HG02981 (cell line): ENCODE results near the gene RAB6C.
"Not testable (repeated sequence)": the region's sequence is repeated elsewhere in the genome, so short reads cannot be mapped to it uniquely, and the experiment has no call there.

Source experiments
- ATAC-seq: cut with Tn5 transposase; IDR thresholded peaks from one replicate; pipeline ENCODE4 v1.9.1; 2021; ENCODE audit warnings: mild to moderate bottlenecking, moderate library complexity; ENCODE audit not compliant: unreplicated experiment

The RAB6C gene

DNA sequence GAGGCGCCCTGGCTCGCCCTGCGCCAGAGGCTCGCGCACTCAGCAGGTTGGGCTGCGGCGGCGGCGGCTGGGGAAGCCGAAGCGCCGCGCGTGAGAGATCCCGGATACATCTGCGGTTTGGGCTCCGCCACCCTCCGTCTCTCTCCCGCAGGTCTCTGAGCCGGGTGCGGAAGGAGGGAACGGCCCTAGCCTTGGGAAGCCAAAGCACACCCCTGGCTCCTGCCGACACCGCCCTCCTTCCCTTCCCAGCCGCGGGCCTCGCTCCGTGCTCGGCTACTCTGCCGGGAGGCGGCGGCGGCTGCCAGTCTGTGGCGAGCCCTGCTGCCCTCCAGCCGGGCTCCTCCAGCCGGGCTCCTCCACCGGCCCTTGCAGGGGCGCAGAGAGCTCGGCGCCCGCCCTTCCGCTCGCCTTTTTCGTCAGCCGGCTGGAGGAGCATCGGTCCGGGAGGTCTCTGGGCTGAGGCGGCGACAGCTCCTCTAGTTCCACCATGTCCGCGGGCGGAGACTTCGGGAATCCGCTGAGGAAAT, at the start of gene RAB6C:
TSS of gene RAB6C (plus strand) at position 38 of the 527 bp plus-strand sequence. CDS start at position 488, 450 bp downstream.
- ATAC-seq = not testable (repeated sequence)

DNA sequence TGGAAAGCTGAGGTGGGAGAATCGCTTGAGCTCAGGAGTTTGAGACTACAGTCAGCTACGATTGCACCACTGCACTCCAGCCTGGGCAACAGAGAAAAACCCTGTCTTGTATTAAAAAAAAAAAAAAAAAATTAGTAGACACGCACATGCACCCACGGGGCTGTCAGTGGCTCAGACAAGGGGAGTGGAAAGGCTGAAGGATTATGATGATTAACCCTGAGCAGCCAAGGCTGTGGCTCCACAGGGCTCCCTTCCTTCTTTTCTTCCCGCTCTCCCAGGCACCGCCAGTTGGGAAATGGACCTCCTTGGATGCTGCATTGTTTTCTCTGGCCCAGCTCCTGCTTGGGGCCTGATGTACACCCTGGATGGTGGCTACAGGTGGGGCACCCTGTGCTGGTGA, 49.0 kb upstream of the RAB6C start:
- no peak for ATAC-seq

DNA sequence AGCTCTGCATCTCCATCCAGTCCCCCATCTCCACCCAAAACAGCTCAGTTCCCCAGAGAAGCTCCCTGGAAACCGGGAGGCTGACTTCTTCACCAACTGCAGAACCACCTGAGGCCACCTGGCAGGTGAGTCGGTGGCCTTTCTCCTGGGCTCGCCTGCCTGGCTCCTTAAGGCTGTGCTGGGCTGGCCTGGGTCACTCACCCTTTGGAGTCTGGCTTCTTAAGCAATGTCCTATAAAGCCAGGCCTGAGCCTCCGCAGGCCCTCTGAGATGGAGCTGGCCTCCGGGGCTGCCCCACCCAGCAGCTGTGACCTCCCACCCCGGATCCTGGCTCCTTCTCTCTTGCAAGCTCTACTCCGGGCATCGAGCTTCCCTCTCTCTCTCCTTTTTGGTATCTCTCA, 46.1 kb upstream of the RAB6C start:
- not testable (repeated sequence) for ATAC-seq

DNA sequence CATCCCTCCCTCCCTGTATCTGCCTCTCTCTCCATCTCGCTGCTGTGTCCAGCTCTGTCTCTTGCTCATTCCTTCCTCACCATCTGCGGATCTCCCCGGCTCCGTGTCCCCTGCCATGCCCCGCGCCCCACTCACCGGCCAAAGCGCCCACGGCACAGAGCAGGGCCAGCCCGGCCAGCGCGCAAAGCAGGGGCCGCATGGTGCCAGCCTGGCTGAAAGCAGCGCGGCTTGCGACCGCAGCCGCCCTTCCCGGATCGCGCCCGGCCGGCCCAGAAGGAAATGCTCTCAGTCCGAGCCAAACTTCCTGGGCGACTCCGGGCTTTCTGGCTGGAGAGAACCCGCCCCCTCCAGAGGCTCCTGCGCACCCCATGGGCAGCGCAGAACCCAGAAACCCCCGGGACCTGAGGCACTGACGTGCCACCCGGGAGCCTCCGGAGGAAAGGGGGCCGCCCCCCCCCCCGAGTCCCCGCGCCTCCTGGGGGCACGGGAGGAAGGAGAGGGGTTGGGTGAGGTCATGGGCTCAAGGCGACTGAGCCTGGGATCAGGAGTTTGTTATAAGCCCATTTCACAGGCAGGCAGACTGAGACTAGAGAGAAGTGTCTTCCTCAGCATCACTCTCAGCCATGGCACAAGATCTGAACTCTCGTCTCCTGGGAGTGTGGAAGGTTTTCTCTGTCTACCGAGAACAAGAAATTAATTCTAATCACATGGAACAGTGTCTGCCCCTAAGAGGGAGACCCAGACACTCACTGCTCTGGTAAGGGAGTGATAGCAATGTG, 45.2 kb upstream of the RAB6C start:
- ATAC-seq = no peak

DNA sequence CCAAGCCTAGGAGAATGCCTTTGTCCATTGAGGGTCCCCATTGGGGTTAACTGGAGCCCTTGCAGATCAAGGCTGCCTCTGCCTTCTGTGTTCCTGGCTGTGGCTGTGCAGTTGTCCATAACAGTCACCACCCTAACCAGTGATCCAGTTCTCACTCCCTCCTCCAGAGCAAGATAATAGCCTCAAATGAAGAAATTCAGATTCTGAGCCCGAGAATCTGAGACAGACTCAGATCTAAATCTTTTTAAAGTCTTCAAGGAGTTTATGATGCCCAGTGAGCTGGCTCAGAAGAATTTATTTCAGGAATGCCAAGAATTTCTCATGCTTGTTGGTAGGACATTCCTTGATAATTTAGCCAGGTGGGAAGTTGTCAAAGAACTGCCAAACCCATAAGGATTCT, 44.3 kb upstream of the RAB6C start:
- ATAC-seq = no peak

DNA sequence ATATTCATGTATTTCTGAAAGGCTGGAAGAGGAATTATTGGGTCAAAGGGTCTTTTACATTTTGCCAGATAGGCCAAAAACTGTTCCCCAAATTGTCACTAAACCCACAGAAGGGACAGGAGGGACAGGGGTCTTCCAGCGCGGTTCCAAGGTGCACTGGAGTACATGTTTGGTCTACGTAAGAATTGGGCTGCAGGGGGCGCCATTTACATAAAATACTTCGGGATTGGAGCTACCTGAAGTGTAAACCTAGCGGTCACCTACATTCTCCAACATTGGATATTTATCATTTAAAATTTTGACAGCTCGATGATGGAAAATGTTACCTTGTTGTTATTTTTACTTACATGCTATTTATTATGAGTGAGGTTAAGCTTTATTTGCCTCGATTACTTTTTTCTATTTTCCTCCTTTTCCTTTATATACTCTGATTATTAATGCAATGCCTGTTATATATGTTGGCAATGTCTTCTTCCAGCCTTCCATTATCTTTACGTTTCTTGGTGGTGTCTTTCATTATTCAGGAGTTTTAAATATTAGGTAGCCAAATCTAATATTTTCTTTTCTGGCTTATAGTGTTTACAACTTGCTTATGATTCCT, 43.0 kb upstream of the RAB6C start:
- ATAC-seq = peak; percentile 47

DNA sequence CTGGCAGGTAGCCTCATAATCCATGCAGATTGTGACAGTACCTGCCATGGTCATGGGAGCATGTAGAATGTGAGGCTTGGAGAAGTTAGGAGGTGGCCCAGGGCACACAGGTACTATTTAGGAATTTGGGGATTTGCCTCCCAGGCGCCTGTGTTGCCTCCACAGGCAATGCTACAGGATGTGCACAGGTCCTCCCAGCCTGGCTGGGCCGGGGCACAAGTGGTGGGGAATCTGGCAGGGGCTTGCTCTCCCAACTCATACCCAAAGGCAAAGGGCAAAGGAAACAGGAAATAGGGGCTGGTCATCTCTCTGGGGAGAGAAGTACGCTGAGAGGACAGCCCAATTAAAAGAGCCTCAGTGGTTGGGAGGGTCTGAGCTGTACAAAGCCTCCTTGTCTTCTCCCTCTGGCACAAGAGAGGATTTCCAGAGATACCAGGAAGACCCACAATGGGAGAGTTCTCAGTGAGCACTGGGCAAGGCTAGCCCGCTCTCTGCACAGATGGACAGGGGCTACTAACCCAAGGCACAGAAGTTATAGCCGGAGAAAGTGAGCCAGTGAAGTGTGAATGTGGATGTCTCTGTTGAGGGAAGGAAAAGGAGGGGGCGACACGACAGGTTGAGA, 40.5 kb upstream of the RAB6C start:
- not testable (repeated sequence) for ATAC-seq

DNA sequence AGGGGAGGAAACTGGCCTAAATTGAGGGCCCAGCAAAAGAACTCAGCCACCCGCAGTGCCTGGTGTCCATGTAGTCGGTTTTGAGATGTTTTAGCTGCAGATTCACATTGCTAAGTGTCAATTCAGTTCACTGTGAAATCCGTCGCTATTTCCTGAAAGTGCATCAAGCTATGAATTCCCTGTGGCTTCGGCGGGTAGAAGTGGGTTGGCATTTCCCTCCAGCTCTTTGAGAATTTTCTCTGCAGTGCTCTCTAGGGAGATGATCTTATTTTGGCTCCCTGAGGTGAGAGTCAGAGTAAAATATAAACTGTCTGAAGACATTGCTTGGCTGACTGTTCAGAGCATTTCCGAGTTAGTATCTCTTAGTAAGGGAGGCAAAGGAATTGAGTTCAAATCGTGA, 36.0 kb upstream of the RAB6C start:
- not testable (repeated sequence) for ATAC-seq

DNA sequence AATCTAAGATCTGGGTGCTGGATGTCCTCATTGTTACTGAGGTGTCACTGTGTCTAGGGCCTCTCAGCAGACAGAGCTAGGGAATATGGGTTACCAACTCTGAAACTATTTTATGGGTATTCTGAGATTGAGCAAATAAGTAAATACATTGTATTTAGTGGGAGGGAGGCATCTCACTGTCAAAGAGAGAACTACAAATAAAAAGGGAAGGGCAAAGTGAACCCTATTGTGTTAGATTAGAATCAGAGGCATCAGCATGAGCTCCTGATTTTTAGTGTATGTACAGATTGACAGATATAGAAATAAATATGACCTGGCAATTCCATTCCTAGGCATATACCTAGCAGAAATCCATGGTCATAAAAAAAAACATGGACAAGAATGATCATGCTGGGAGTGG, 33.9 kb upstream of the RAB6C start:
- no peak for ATAC-seq

DNA sequence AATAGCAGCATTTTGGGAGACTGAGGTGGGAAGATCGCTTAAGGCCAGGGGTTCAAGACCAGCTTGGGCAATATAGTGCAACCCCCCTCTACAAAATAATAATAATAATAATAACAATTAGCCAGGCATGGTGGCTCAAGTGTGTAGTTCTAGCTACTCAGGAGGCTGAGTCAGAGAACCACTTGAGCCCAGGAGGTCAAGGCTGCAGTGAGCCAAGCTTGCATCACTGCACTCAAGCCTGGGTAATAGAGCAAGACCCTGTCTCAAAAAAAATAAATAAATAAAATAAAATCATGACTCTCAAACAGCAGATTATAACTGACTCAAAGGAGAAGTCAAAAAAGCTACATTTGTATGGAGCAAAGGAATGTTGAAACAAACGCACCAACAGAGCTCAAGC, 31.8 kb upstream of the RAB6C start:
- not testable (repeated sequence) for ATAC-seq

DNA sequence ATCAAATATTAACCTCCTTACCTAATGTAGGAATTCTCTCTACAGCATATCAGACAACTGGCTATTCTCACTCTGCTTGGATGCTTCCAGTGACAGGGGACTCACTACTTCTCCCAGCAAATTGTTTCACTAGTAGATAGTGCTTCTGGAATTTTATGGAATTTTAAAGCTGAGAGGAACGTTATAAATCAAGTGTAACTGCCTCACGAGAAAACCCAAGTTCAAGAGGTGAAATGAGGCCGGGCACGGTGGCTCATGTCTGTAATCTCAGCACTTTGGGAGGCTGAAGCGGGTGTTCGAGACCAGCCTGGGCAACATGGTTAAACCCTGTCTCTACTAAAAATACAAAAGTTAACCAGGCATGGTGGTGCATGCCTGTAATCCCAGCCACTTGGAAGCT, 23.3 kb upstream of the RAB6C start:
- not testable (repeated sequence) for ATAC-seq

DNA sequence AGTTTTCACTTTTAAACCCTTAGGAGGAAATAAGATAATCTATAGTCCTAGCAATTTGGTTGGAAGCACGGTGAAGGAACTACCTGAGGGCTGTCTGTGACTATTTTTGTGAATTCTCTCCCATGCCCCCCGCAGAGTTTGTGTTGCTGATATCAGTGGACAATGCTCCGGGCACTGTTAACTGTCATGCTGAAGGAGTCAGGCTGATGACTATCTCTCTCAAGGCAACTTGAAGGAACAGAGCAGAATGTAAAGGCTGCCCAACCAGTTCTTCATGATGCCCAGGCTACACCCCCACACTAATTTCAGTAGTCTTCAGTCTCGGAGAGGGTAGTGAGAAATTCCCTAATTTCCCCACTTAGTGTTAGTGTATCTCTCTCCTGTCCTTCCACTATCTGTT, 21.6 kb upstream of the RAB6C start:
- ATAC-seq = no peak

DNA sequence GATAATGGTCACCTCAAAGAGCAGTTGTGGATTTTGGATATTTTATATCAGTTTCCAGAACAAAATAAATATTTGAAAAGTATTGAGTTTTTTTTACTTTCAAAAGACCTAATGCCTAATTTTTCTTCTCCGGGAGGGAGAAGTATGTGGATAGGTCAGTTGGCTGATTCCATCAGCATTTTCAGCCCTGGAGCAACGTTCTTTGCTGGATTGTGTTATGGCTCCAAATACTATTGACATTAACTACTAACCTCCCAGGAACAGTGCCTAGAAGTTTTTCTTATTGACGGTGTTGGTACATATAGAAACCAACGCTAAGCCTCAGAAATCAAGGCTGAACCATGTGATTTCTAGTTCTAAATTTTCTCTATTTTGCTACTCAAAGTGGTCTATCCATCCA, 20.7 kb upstream of the RAB6C start:
- ATAC-seq = not testable (repeated sequence)

DNA sequence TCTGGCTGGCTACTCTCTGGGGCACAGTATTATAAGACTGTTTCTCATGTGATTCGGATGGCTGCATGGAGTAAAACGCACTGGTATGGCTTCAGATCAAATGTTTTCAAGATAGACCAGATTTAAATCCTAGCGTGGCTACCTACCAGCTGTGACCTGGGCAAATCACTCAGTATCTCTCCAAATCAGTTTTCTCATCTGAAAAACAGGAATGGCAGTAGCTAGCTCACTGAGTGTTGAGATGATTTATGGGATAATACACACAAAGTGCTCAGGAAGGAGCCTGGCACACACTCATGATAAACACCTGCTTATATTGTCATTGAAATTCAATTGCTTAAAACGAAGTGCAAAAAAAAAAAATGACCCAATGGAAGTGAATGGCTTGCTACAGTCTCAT, 10.9 kb upstream of the RAB6C start:
- ATAC-seq = not testable (repeated sequence)

DNA sequence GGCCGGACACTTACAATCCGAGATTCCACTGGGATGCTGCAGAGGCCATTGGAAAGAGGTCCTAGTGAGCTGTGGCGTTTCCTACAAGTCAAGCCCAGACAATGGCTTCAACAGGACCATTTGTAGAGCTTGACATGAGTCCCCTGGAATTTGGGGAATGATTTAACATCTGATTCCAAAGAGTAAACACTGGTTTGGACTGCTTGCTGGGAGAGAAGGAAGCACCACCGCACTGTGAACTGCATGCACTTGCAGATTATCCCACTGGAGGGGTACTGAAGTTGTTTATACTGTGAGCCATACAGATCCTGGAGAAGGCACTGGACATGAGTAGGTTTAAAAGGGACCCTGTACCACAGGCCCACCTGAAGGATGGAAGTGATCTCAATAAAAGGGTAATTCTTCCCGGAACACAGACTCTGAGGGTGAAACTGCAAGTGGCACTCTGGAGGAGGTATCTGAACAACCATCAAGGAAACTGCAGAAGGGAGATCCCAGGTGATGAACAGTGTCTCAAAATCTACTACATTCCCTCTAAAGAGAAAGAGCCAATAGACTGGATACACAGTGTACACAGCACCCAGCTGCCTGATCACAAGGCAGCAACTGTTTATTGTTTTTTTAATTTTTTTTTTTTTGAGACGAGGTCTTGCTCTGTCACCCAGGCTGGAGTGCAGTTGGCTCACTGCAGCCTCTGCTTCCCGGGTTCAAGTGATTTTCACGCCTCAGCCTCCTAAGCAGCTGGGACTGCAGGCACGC, 4.3 kb upstream of the RAB6C start:
- no peak for ATAC-seq

DNA sequence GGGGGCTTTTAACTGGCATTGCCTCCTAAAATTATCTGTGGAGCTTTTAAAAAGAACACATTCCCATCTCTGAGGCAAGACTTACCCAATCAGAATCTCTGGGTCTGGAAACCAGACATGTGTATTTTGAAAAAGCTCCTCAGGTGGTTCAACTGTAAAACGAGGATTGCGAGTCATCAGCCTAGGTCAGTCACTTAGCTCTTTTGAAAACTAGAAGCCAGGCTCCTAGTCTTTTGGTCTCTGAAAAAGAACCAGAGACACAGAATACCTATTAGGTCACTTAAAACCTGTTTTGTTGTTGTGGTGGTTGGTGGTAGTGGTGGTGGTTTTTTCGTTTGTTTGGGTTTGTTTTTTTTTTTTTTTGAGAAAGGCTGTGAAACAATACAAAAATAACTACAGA, 2.5 kb upstream of the RAB6C start:
- not testable (repeated sequence) for ATAC-seq

DNA sequence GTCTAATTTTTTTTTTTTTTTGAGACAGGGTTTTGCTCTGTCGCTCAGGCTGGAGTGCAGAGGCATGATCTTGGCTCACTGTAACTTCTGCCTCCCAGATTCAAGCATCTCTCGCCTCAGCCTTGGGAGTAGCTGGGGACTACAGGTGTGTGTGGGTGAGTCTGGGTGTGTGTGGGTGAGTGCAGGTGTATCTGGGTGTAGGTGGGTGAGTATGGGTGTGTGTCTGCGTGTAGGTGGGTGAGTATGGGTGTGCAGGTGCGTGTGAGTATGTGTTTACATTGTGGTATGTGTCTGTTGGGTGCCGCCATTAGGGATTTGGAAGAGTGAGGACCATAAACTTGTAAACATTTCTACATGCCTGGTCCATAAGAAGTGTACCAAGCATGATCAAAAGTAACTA, 1.5 kb upstream of the RAB6C start:
- ATAC-seq = no peak

DNA sequence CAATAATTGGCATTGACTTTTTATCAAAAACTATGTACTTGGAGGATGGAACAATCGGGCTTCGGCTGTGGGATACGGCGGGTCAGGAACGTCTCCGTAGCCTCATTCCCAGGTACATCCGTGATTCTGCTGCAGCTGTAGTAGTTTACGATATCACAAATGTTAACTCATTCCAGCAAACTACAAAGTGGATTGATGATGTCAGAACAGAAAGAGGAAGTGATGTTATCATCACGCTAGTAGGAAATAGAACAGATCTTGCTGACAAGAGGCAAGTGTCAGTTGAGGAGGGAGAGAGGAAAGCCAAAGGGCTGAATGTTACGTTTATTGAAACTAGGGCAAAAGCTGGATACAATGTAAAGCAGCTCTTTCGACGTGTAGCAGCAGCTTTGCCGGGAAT, 780 bp downstream of the RAB6C start:
- ATAC-seq = not testable (repeated sequence)

DNA sequence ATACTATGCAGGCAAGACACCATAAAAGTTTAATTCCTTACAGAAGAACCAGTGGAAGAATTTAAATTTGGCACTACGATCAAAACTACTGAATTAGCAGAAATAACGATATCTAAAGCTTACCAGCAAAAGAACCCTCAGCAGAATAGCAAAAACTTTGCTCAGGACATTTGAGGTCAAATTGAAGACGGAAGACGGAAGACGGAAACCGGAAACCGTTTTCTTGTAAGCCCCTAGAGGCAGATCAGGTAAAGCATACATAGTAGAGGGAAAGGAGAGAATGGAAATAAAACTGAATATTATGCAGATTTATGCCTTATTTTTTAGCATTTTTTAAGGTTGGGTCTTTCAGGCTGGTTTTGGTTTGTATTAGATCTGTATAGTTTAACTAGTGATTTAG, 2.2 kb downstream of the RAB6C start:
- ATAC-seq = not testable (repeated sequence)

DNA sequence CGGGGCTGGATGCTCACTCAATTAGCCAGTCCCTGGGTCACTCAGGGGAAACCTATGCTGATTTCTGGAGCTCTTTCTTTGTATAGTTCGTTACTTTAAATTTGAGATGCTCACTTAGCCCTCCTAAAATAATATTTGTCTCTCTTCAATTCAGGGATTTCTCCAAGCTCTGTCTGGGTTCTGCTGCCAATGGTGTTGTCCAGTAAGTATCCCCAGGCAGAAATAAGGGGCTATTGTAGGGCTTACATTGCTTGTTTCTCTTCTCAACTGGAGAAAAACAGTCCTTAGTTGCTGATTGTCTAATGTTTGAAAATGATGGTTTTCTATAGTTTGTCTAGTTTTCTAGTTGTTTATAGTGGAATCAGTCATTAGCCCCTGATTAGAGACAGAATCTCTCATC, 5.0 kb downstream of the RAB6C start:
- ATAC-seq = no peak

DNA sequence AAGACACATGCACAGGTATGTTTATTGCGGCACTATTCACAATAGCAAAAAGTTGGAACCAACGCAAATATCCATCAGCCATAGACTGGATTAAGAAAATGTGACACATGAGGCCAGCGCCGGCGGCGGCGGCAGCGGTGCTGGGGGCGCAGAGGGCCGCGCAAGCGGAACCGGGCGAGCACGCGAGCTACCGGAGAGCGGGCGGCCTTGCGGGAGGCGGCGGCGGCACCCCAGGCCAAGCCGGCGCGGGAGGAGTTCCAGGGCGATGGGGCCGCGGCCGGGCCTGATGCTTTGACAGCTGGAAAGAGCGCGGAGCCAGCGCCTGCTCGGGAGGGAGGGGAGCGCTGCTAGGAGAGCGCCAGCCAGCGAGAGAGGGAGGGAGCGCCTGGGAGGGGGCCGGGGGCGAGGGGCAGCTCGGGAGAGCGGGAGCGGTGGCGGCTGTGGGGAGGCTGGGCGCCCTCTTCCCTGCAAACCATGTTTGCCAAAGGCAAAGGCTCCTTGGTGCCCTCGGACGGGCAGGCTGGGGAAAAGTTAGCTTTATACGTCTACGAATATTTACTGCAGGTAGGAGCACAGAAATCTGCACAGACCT, 13.0 kb downstream of the RAB6C start:
- not testable (repeated sequence) for ATAC-seq
